NK-92 treated with Interleukin-12 subunit alpha and Interleukin-12 subunit beta, amount 100 ng/mL, for 24 hours (cell line): Measurements from ENCODE around the gene CNTNAP2.
"Not testable (repeated sequence)": the region's sequence is repeated elsewhere in the genome, so short reads cannot be mapped to it uniquely, and the experiment has no call there.

ENCODE experiments used
- DNase-seq: peaks from one replicate; lab custom pipeline; 2025; lab: John Stamatoyannopoulos, UW

CNTNAP2 gene

DNA sequence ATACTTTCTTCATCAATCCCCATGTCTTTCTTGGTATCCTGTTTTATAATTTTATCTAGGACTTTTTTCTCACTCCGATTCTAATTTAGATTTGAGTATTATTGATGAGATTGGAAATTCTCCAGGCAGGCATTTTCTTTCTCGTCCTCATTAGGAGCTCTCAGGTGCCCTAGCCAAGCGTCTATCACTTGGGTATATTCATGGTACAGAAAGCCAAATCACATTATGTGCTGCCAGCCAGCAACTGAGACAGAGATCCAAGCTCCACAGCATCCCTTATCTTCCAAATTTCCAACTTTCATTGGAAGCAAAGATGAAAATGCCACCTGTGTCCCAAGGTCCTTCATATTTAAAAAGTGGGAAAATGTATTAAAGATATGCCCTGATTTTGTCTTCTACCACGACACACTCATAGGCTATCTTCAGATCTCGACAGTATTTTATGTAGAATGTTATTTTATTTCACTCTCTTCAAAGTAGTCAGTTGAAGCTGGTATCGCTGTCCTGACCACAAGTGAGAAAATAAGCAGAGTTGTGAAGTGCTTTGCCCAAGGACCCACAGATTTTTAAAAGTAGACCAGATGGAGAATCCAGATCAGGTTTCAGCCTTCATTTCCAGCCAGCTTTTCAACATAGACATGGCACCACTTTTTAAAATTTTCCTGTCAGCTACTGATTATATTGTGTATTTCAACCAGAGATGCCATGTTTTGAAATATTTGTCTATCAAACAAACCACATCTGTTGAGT is 773.4 kb downstream of the CNTNAP2 start:
- DNase-seq, result no peak

GRCh38 chr7:146892151-146892550 is 775.5 kb downstream of the CNTNAP2 start:
- no peak for DNase-seq

GRCh38 chr7:146894927-146895326 is 778.3 kb downstream of the CNTNAP2 start:
- DNase-seq, result no peak

GRCh38 chr7:146902266-146902665 is 785.7 kb downstream of the CNTNAP2 start:
- no peak for DNase-seq

GRCh38 chr7:146902728-146903127 is 786.1 kb downstream of the CNTNAP2 start:
- DNase-seq, result no peak

DNA sequence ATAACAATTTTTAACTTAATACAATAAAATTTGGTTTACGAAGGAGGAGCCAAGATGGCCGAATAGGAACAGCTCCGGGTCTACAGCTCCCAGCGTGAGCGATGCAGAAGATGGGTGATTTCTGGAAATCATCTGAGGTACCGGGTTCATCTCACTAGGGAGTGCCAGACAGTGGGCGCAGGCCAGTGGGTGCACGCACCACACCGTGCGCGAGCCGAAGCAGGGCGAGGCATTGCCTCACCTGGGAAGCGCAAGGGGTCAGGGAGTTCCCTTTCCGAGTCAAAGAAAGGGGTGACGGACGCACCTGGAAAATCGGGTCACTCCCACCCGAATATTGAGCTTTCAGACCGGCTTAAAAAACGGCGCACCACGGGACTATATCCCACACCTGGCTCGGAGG is 789.1 kb downstream of the CNTNAP2 start:
- not testable (repeated sequence) for DNase-seq

DNA sequence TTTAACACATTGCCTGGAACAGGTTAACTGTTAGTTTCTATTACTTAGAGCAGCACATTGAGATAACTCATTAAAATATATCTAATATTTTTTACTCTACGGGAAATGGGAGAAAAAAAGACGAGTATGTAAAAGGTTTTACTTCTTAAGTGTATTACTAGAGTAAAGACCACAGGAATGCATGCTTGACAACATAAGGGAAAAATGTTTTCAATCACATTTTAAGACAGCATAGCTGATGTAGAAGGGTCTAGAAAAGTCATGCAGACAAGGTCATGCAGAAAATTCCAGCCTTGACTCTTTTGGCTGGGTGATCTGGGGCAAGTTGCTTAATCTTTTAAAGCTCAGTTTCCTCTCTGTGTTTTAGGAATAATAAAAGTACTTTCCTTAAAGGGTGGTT is 806.2 kb downstream of the CNTNAP2 start:
- no peak for DNase-seq

DNA sequence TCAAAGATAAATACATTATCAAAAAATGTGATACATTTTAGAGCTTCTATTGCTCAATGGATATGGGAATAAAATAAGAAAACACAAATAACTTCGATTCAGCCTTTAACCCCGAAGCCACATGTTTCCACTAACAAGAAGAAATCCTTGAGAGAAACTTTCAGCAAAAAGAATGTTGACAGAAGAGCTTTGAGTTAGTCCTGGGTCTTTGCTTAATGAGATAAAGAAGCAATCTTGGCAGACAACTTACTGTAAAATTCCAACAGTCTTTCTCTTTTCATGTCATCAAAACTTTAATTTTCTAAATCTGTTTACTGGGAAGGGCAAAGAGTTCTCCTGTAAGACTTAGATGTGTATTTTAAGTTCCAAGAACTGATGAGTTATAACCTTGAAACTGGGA is 810.2 kb downstream of the CNTNAP2 start:
- DNase-seq, result no peak

GRCh38 chr7:146937836-146938235 is 821.2 kb downstream of the CNTNAP2 start:
- DNase-seq, result no peak

DNA sequence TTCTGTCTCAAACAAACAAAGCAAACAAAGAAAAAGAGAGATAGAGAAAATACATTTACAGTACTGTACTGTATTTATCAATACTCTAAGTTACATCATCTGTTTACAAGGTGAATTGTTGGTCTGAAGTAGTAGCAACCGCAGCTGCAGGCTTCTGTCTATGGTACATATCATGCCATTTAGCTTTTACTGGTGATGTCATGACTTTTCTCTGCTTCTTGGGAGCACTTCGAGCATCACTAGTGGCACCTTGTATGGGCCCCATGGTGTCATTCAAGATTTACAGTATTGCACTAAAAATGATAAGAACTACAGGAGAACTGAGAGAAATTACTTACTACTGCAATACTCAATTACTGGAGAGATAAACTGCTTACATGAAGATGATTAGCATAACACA is 826.9 kb downstream of the CNTNAP2 start:
- no peak for DNase-seq

DNA sequence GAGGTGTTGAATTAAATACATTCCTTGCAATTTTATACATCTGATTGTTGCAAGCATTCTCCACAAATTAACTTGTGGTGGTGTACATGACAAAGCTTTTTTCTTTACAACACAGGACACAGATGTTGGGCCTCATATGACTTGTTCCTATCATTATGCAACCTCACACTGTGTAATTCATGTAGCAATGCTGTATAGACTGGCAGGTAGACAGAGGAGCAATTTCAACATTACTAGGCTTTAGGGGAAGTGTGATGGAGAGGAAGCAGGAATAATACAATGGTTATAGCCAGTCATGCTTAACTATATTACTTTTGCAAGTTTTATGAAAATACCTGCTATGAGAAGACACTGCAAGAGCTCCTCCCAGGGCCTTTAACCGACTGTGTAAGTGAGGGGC is 832.1 kb downstream of the CNTNAP2 start:
- DNase-seq, result no peak

GRCh38 chr7:146956321-146956720 is 839.7 kb downstream of the CNTNAP2 start:
- no peak for DNase-seq

- no peak for DNase-seq
Measured at GRCh38 chr7:146956853-146957252, 840.3 kb downstream of the CNTNAP2 start.

DNA sequence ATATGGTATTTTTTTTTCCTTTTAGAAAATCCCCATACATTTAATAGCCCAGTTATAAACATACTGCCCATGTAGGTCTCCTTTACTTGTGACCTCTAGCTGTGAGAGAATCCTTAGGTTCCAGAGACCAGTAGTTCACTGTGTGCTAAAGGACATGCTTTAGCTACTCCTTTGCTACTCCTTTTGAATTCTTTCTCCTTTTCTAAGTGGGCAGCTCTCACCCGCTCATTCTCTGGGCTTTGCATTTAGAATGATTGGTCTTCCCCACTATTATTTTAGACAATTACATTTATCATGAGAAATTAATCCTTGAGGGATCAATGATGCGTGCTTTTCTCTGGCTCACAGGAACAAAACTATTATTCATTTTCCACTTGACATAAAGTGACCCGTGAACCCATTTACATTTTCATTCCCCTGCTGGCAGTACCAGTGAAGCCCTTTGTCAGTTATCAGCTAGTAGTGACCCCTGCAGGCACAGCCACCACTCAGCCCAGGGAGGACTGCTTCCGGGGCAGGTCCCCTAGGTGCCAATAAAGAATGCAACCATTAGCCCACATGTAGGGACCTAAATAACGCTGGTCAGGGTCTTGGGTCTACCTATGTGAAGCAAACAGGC is 844.3 kb downstream of the CNTNAP2 start:
- DNase-seq, result no peak

DNA sequence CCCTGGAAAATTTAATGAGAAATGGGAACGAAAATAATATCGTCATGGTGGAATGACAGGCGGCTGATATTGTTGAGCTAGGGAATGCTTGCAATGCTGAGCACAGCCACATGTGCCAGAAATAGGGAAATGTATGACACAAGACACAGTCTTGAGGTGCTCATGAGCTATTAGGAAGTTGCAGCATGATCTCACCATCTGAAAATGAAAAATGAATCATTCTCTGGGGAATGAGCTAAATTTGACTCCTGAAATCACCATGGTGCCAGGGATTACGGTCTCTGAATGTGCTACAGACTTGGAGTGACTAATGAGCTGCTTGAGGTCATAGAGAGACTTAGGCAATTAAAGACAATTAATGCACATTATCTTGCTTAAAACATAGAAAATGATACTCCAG is 845.0 kb downstream of the CNTNAP2 start:
- no peak for DNase-seq

- DNase-seq, result no peak
Measured at GRCh38 chr7:146966274-146966673, 849.7 kb downstream of the CNTNAP2 start.

GRCh38 chr7:146982482-146982881 is 865.9 kb downstream of the CNTNAP2 start:
- no peak for DNase-seq

GRCh38 chr7:146991596-146991995 is 875.0 kb downstream of the CNTNAP2 start:
- DNase-seq, result no peak

- no peak for DNase-seq
Measured at GRCh38 chr7:146993764-146994163, 877.2 kb downstream of the CNTNAP2 start.

DNA sequence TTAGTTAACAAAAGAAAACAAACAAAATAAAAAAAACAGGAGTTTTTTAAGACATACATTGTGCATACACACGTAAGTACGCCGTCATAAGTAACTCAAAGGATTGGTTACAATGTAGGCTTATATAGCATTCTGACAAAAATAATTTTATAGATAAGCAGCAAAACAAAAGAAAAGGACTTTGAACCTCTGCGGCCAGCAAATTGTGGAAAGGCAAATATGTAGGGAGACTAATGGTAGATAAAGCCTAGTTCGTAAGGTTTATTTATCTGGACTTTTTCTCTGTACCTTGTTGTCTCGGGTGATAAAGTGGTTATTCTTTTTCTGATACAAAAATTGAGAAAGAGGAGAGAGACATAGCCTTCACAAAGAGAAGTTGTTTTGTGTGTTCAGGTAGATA is 891.9 kb downstream of the CNTNAP2 start:
- DNase-seq, result no peak

DNA sequence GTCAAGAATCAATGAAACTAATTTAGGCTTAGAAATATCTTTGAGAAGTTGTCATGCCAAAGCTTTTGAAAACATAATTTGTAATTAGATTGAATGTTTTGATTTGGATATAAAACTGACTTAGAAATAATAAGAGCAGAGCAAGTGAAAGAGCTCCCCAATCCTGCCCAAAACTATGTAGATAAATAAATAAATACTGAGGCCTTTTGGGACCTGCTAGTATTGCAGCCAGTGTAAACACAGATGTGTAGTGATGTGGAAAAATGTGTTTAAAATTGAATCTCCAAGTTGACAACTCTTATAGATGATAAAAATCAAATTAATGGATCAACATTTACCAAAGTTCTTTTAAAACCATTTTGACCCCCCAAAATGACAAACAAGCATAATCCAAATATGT is 896.1 kb downstream of the CNTNAP2 start:
- DNase-seq, result no peak

- DNase-seq, result no peak
Measured at GRCh38 chr7:147013825-147014224, 897.2 kb downstream of the CNTNAP2 start.

GRCh38 chr7:147014286-147014955 is 897.8 kb downstream of the CNTNAP2 start:
- DNase-seq, result no peak
